Measurements from ENCODE around the gene NFXL1.

NFXL1 gene

DNA sequence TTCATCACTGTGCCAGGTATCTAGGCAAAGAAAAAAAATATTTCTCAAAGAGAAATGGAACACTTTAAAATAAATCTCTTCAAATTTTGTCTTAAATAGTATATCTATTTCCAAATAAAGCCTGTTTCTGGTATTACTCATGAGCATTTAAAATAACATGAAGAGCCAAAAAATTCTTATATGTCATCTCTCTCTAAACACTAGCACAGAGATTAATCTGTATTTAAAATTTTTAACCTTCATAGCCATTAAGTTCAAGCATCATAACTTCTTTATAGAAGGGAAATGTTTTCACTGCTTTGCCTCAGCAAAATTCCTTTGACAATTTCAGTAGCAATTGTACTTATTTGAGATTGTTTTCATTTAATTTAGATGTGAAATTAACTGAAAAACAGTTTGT, 71.4 kb downstream of the NFXL1 start:
- TF ChIP-seq CTCF (conservative IDR thresholded peaks at IDR 0.05; ENCODE audit: low read depth, low read length), result no peak
- no peak overlapping the region for H3K4me3 ChIP-seq (ENCODE audit: low read length)
- DNase-seq (ENCODE audit: low read depth), result no peak

DNA sequence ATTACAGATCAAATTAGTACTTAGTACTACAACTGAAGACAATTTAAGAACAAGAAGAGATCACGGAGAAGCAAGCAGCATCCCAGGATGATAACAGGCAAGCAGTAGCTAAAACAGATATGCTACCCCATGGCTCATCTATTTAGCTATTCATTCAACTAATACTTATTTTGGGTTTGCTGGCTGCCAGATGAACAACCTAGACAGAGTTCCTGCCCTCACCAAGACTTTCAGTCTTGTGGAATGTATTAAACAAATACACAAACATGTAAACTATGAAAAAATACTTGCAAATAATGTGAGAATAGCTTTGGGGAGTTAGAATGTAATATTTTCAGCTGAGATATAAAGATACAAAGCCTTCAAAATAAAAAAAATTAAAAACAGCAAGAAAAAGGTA, 74.1 kb downstream of the NFXL1 start:
- TF ChIP-seq CTCF (conservative IDR thresholded peaks at IDR 0.05; ENCODE audit: low read depth, low read length), result no peak
- no peak overlapping the region for H3K4me3 ChIP-seq (ENCODE audit: low read length)
- DNase-seq (ENCODE audit: low read depth), result no peak

DNA sequence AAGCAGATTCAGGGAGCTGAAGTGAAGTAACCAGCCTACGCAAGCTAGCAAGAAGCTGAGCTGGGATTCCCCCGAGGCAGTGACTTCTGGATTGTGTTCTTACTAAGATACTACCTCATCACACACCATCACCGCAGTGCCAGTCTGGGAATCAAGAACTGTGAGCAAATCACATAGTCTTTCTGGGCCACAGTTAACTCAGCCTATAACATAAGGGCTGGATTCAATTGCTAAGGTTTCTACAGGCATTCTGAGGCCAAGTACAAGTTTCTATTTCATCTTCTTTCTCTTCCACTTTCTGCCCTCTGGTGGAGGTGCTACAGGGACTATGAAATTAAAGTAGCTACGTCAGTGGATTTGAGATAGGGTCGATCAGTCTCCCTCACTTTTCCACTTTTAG, 75.1 kb downstream of the NFXL1 start:
- DNase-seq (ENCODE audit: low read depth), result no peak
- no peak overlapping the region for H3K4me3 ChIP-seq (ENCODE audit: low read length)
- TF ChIP-seq CTCF (conservative IDR thresholded peaks at IDR 0.05; ENCODE audit: low read depth, low read length), result peak; percentile 55

GRCh38 chr4:47838445-47838844, 75.9 kb downstream of the NFXL1 start:
- DNase-seq (ENCODE audit: low read depth), result no peak
- H3K4me3 ChIP-seq (ENCODE audit: low read length), result no peak overlapping the region
- TF ChIP-seq CTCF (conservative IDR thresholded peaks at IDR 0.05; ENCODE audit: low read depth, low read length), result peak; percentile 17

DNA sequence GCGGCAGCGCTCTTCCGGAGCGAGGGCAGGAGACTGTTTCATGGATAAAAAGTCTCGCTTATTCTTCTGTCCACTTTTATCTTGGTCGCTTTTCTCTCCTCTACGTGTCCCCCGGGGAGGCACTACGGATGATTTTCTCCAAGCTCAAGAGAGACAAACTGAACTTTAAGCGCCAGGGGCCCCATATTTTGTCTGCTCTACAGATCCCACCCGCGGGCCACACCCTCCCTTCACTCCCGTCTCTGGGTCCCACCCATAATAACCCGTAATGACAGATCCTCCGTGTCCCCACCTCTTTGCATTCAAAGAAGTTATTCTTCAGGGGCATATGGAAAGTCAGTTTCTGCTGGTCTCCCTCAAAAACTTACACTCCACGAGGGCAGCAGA, 76.5 kb downstream of the NFXL1 start, which contains the start of gene CORIN:
Gene CORIN, minus strand, starts transcription at position 160 of the 387 bp plus-strand sequence. Its CDS starts 118 bp downstream, at position 42.
- peak within 1 kb of the TSS; percentile 68 for H3K4me3 ChIP-seq (ENCODE audit: low read length)
- DNase-seq (ENCODE audit: low read depth), result no peak
- TF ChIP-seq CTCF (conservative IDR thresholded peaks at IDR 0.05; ENCODE audit: low read depth, low read length), result no peak

- TF ChIP-seq CTCF (conservative IDR thresholded peaks at IDR 0.05; ENCODE audit: low read depth, low read length), result no peak
- DNase-seq (ENCODE audit: low read depth), result no peak
- peak overlapping the region; percentile 68 for H3K4me3 ChIP-seq (ENCODE audit: low read length)
Observed at GRCh38 chr4:47837094-47837907, 77.1 kb downstream of the NFXL1 start.

GRCh38 chr4:47836641-47837093, 77.7 kb downstream of the NFXL1 start:
- H3K4me3 ChIP-seq (ENCODE audit: low read length), result peak overlapping the region; percentile 68
- peak; percentile 79 for TF ChIP-seq CTCF (conservative IDR thresholded peaks at IDR 0.05; ENCODE audit: low read depth, low read length)
- peak; percentile 51 for DNase-seq (ENCODE audit: low read depth)

Data from retinal pigment epithelial cell (primary cell).